ENCODE results near the gene NR5A2. TPM values are rescaled to one million over a fixed set of nuclear protein-coding genes. Genes with fewer than 3 reads are reported as not detected.

The NR5A2 gene
- total RNA-seq, 1 experiment from 2014 or later = 22.3 TPM

DNA sequence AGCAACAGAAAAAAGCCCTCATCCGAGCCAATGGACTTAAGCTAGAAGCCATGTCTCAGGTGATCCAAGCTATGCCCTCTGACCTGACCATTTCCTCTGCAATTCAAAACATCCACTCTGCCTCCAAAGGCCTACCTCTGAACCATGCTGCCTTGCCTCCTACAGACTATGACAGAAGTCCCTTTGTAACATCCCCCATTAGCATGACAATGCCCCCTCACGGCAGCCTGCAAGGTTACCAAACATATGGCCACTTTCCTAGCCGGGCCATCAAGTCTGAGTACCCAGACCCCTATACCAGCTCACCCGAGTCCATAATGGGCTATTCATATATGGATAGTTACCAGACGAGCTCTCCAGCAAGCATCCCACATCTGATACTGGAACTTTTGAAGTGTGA is 20.7 kb downstream of the NR5A2 start (continued):
- TF ChIP-seq, protein P1, sequence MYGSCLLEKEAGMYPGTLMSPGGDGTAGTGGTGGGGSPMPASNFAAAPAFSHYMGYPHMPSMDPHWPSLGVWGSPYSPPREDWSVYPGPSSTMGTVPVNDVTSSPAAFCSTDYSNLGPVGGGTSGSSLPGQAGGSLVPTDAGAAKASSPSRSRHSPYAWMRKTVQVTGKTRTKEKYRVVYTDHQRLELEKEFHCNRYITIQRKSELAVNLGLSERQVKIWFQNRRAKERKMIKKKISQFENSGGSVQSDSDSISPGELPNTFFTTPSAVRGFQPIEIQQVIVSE (CRISPR knock-in tag; IDR thresholded peaks at IDR 0.05; ENCODE audit: borderline replicate concordance) = no peak
- TF ChIP-seq FOXK1 (CRISPR knock-in tag; IDR thresholded peaks at IDR 0.05) = peak; percentile 57; the same call in 1 of the 2 replicates
- TF ChIP-seq, protein P2, sequence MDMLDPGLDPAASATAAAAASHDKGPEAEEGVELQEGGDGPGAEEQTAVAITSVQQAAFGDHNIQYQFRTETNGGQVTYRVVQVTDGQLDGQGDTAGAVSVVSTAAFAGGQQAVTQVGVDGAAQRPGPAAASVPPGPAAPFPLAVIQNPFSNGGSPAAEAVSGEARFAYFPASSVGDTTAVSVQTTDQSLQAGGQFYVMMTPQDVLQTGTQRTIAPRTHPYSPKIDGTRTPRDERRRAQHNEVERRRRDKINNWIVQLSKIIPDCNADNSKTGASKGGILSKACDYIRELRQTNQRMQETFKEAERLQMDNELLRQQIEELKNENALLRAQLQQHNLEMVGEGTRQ (CRISPR knock-in tag; IDR thresholded peaks at IDR 0.05) = peak; percentile 19; the same call in 1 of the 2 replicates
- TF ChIP-seq, protein P3, sequence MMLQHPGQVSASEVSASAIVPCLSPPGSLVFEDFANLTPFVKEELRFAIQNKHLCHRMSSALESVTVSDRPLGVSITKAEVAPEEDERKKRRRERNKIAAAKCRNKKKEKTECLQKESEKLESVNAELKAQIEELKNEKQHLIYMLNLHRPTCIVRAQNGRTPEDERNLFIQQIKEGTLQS (CRISPR knock-in tag; conservative IDR thresholded peaks at IDR 0.05) = no peak
- TF ChIP-seq, protein P4, sequence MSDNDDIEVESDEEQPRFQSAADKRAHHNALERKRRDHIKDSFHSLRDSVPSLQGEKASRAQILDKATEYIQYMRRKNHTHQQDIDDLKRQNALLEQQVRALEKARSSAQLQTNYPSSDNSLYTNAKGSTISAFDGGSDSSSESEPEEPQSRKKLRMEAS (CRISPR knock-in tag; IDR thresholded peaks at IDR 0.05) = peak; percentile 76

DNA sequence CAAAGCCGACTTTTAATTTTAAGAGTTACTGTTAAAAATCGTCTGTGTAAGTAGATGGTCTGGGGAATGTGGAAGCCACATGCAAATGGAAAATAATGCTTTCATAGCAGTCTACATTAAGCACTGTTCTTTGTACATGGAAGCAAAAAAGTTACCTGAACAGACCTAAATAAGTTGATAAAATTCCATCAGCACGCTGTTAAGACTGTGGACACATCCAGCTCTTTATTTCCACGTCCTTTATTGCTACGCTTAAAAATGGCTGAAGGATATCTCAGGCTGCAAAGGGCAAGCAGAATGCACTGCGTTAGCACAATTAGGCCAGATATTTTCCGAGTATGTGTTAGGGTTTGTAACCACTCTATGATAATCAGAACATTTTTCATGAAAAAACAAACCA is 22.3 kb downstream of the NR5A2 start:
- CTCF ChIA-PET = no interaction called here
- peaks cover 30% of the 10 kb centered on the region for H3K36me3 Mint-ChIP-seq
- TF ChIP-seq, protein P5, sequence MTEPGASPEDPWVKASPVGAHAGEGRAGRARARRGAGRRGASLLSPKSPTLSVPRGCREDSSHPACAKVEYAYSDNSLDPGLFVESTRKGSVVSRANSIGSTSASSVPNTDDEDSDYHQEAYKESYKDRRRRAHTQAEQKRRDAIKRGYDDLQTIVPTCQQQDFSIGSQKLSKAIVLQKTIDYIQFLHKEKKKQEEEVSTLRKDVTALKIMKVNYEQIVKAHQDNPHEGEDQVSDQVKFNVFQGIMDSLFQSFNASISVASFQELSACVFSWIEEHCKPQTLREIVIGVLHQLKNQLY (CRISPR knock-in tag; IDR thresholded peaks at IDR 0.05) = no peak
- TF ChIP-seq, protein P6, sequence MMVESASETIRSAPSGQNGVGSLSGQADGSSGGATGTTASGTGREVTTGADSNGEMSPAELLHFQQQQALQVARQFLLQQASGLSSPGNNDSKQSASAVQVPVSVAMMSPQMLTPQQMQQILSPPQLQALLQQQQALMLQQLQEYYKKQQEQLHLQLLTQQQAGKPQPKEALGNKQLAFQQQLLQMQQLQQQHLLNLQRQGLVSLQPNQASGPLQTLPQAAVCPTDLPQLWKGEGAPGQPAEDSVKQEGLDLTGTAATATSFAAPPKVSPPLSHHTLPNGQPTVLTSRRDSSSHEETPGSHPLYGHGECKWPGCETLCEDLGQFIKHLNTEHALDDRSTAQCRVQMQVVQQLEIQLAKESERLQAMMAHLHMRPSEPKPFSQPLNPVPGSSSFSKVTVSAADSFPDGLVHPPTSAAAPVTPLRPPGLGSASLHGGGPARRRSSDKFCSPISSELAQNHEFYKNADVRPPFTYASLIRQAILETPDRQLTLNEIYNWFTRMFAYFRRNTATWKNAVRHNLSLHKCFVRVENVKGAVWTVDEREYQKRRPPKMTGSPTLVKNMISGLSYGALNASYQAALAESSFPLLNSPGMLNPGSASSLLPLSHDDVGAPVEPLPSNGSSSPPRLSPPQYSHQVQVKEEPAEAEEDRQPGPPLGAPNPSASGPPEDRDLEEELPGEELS (CRISPR knock-in tag; IDR thresholded peaks at IDR 0.05) = no peak
- TF ChIP-seq GRHL2 (CRISPR knock-in tag; IDR thresholded peaks at IDR 0.05; ENCODE audit: insufficient replicate concordance, severe bottlenecking) = no peak
- no peak for TF ChIP-seq EMX1 (CRISPR knock-in tag; IDR thresholded peaks at IDR 0.05)
- TF ChIP-seq RORB (CRISPR knock-in tag; IDR thresholded peaks at IDR 0.05) = no peak
- no peak for TF ChIP-seq NFE2L1 (CRISPR knock-in tag; IDR thresholded peaks at IDR 0.05)
- TF ChIP-seq, protein P7, sequence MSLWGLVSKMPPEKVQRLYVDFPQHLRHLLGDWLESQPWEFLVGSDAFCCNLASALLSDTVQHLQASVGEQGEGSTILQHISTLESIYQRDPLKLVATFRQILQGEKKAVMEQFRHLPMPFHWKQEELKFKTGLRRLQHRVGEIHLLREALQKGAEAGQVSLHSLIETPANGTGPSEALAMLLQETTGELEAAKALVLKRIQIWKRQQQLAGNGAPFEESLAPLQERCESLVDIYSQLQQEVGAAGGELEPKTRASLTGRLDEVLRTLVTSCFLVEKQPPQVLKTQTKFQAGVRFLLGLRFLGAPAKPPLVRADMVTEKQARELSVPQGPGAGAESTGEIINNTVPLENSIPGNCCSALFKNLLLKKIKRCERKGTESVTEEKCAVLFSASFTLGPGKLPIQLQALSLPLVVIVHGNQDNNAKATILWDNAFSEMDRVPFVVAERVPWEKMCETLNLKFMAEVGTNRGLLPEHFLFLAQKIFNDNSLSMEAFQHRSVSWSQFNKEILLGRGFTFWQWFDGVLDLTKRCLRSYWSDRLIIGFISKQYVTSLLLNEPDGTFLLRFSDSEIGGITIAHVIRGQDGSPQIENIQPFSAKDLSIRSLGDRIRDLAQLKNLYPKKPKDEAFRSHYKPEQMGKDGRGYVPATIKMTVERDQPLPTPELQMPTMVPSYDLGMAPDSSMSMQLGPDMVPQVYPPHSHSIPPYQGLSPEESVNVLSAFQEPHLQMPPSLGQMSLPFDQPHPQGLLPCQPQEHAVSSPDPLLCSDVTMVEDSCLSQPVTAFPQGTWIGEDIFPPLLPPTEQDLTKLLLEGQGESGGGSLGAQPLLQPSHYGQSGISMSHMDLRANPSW (CRISPR knock-in tag; conservative IDR thresholded peaks at IDR 0.05; ENCODE audit: low read depth) = no peak
- TF ChIP-seq TEAD4 (CRISPR knock-in tag; IDR thresholded peaks at IDR 0.05) = no peak
- TF ChIP-seq, protein P8, sequence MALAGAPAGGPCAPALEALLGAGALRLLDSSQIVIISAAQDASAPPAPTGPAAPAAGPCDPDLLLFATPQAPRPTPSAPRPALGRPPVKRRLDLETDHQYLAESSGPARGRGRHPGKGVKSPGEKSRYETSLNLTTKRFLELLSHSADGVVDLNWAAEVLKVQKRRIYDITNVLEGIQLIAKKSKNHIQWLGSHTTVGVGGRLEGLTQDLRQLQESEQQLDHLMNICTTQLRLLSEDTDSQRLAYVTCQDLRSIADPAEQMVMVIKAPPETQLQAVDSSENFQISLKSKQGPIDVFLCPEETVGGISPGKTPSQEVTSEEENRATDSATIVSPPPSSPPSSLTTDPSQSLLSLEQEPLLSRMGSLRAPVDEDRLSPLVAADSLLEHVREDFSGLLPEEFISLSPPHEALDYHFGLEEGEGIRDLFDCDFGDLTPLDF (CRISPR knock-in tag; IDR thresholded peaks at IDR 0.05) = no peak
- TF ChIP-seq GABPB1 (CRISPR knock-in tag; IDR thresholded peaks at IDR 0.05) = no peak
- TF ChIP-seq MXD4 (CRISPR knock-in tag; IDR thresholded peaks at IDR 0.05; ENCODE audit: borderline replicate concordance) = no peak
- TF ChIP-seq, protein P1 (CRISPR knock-in tag; IDR thresholded peaks at IDR 0.05; ENCODE audit: borderline replicate concordance) = no peak
- no peak for TF ChIP-seq OVOL2 (CRISPR knock-in tag; IDR thresholded peaks at IDR 0.05; ENCODE audit: borderline replicate concordance)
- no peak for TF ChIP-seq NR1H2 (CRISPR knock-in tag; IDR thresholded peaks at IDR 0.05)
- peak overlapping the region; percentile 77 for H3K27ac Mint-ChIP-seq
- H3K27me3 Mint-ChIP-seq (ENCODE audit: low read depth) = no peaks in the 10 kb centered on the region; the same call in 1 of the 2 replicates
- DNase-seq (ENCODE audit: low spot score) (no peak), ATAC-seq (no peak)
- H3K4me1 Mint-ChIP-seq = peaks cover 76% of the 10 kb centered on the region
- POLR2A ChIA-PET = no interaction called here
- peak overlapping the region; percentile 12; the same call in 1 of the 2 replicates for H3K4me3 Mint-ChIP-seq
- no peaks in the 10 kb centered on the region for H3K9me3 Mint-ChIP-seq
